SKM-1 treated with dmso at 0.1 percent for 144 hours (cell line): ENCODE measurements around the gene ATP9A.
"Not testable (repeated sequence)": the region's sequence is repeated elsewhere in the genome, so short reads cannot be mapped to it uniquely, and the experiment has no call there.

Experiments
- DNase-seq: peaks from one replicate; lab custom pipeline; 2025; ENCODE audit not compliant: unreplicated experiment; lab: John Stamatoyannopoulos, UW

The ATP9A gene

DNA sequence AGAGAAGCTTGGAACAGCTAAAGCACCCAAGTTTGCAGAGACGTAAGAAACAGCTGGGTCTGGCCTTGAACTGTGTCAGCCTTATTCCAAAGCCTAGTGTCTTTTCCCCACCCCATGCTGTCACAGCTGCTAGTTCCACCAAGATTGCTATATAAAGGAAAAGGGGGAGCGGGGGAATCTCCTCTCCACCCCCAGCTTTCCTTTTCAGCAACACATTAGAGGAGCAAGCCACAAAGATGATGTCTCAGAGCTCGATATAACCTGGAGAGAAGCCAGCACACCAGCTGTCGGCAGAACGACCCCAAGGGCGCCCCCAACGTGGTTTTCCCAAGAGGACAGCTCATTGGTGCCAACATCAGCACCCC lies 36.5 kb downstream of the ATP9A start:
- no peak for DNase-seq

- no peak for DNase-seq
Measured at GRCh38 chr20:51729771-51730170, 38.4 kb downstream of the ATP9A start.

DNA sequence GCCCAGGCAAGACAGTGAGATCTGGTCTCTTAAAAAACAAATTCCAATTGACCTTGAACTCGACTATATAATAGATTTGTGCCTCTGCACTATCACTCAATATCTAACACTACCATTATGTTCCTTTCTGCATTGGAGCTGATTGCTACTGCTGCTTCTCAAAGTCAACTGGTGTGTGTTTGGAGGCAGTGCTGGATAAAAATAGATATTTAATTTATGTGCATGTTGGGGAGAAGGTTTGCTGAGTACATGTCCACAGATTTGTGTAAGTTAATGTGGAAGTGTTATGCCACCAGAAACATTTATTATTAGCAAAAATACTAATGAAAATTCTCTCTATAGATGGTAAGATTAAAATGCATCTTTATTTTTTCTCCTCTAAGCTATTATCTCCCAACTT lies 39.5 kb downstream of the ATP9A start:
- DNase-seq = no peak

GRCh38 chr20:51727872-51728271 lies 40.3 kb downstream of the ATP9A start:
- no peak for DNase-seq

- DNase-seq = no peak
Measured at GRCh38 chr20:51725584-51726176, 42.5 kb downstream of the ATP9A start.

DNA sequence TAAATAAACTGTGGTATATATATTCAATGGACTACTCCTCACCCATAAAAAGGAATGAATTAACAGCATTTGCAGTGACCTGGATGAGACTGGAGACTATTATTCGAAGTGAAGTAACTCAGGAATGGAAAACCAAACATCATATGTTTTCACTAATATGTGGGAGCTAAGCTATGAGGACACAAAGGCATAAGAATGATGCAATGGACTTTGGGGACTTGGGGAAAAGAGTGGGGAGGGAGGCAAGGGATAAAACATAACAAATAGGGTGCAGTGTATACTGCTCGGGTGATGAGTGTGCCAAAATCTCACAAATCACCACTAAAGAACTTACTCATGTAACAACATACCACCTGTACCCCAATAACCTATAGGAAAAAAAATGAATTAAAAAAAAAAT lies 45.2 kb downstream of the ATP9A start:
- DNase-seq = not testable (repeated sequence)

GRCh38 chr20:51722246-51722645 lies 45.9 kb downstream of the ATP9A start:
- DNase-seq = not testable (repeated sequence)

- no peak for DNase-seq
Measured at GRCh38 chr20:51720854-51721253, 47.3 kb downstream of the ATP9A start.

DNA sequence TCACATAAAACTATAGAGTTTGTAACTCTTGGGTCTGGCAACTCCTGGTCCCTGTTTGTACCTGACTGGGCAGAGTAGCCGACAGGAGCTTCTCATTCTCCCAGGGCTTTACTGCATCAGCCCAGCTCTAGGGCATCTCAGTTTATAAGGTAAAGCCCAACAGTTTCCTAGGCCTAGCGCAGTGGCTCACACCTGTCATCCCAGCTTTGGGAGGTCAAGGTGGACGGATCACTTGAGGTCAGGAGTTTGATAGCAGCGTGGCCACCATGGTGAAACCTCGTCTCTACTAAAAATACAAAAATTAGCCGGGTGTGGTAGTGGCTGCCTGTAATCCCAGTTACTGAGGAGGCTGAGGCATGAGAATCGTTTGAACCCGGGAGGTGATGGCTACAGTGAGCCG lies 47.8 kb downstream of the ATP9A start:
- DNase-seq = no peak

- DNase-seq = no peak
Measured at GRCh38 chr20:51715856-51716185, 52.4 kb downstream of the ATP9A start.

GRCh38 chr20:51715163-51715855 lies 52.9 kb downstream of the ATP9A start:
- DNase-seq = no peak

- no peak for DNase-seq
Measured at GRCh38 chr20:51713213-51713598, 55.0 kb downstream of the ATP9A start.

- DNase-seq = no peak
Measured at GRCh38 chr20:51712501-51713212, 55.5 kb downstream of the ATP9A start.

DNA sequence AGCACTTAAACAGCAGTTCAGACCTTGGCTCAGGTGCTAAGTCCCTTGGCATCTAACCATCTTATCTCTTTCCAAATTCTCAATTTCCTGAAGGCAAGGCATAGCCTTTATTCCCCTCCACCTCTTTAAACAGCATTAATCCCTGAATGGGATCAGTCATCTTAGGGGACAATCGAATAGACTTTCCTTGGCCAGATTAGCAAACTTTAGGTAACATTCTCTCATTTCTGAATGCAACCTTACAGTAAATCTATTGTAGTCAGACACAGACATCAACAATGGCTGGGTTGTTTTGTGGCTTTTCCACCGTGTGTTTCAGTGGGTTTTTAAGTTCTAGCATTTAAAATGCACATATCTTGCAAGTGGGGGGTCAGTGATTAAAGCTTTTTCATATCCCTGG lies 56.8 kb downstream of the ATP9A start:
- no peak for DNase-seq

GRCh38 chr20:51710361-51710894 lies 57.8 kb downstream of the ATP9A start:
- no peak for DNase-seq

DNA sequence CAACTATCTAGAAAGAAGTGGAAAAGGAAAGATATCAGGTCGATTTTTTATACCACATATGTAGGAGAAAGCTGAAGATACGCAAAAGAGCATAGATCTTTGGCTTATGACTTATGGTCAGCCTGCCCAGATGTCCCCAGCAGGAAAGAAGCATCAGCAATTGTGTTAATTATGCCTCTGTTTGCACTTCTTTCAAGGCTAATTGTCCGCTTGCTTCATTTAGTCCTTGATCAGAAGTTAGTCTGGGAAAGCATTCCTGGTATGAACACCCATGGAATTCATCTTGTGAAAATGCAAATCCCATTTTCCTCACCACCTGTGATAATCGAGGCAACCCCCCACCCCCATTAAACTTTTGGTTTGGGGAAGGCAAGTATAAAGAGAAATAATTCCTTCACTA lies 62.8 kb downstream of the ATP9A start:
- no peak for DNase-seq

GRCh38 chr20:51703400-51704287 lies 64.5 kb downstream of the ATP9A start:
- no peak for DNase-seq

DNA sequence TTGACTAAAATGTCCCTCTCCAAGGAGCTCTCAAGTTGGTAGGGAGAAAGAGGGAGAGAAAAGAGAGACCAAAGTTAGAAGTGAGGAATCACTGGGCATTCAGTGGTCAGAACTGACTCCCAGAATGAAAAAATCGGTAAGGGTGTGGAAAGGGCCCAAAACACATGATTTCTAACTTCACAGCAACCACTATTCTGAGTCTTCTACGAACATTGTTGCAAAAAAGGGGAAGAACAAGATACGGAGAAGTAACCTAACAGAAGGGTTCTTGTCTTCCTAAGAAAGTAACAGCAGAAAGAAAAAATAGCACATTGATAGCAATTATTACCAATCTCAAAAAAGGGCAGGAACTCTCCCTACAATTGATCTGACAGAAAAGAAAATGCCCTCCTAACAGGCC lies 65.6 kb downstream of the ATP9A start:
- peak; percentile 36 for DNase-seq

- peak; percentile 28 for DNase-seq
Measured at GRCh38 chr20:51700809-51701285, 67.3 kb downstream of the ATP9A start.

DNA sequence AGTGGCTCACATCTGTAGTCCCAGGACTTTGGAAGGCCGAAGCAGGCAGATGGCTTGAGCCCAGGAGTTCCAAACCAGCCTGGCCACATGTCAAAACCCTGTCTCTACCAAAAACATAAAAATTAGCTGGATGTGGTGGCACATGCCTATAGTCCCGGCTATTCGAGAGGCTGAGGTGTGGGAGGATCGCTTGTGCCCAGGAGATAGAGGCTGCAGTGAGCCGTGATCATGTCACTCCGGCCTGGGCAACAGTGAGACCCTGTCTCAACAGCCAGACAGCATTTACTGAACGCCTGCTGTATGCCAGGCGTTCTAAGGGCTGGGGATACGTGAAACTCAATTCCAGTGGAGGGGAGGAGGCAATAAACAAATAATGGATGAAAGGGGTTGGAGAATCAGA lies 69.9 kb downstream of the ATP9A start:
- DNase-seq = no peak
